Progenitor cell of endocrine pancreas (in vitro differentiated cells): ENCODE results near the gene SMG1. TPM values are rescaled to one million over a fixed set of nuclear protein-coding genes. Genes with fewer than 3 reads are reported as not detected.

ENCODE experiments used
- DNase-seq: peaks from one replicate; pipeline ENCODE4 v3.0.0; 2021; ENCODE audit warnings: low spot score; ENCODE audit not compliant: unreplicated experiment
- H3K27ac Mint-ChIP-seq: 2 replicates; pipeline ENCODE4 v1.8.0; 2021; ENCODE audit warnings: mild to moderate bottlenecking, moderate library complexity, mixed read lengths
- H3K27me3 Mint-ChIP-seq: 2 replicates; pipeline ENCODE4 v1.8.0; 2021; ENCODE audit warnings: mixed read lengths
- H3K36me3 Mint-ChIP-seq: 2 replicates; pipeline ENCODE4 v1.8.0; 2022; ENCODE audit warnings: mixed read lengths; ENCODE audit not compliant: insufficient read depth
- H3K4me1 Mint-ChIP-seq: 2 replicates; pipeline ENCODE4 v1.8.0; 2021; ENCODE audit warnings: low read depth, mixed read lengths
- H3K4me3 Mint-ChIP-seq: 2 replicates; pipeline ENCODE4 v1.8.0; 2021; ENCODE audit warnings: low read depth, mild to moderate bottlenecking, moderate library complexity, mixed read lengths
- H3K9me3 Mint-ChIP-seq: 2 replicates; pipeline ENCODE4 v1.8.0; 2021; ENCODE audit warnings: low read depth, mixed read lengths
- total RNA-seq: library from RNA; stranded (reverse); gene quantifications from 2 replicates; pipeline ENCODE4 v1.2.1, GENCODE V29; 2021
- TF ChIP-seq, protein P1 (sequence below): fragments of 200-600 bp; sonication (generic); IDR thresholded peaks from one replicate; pipeline ENCODE4 v1.5.0; 2021; ENCODE audit warnings: antibody characterized with exemption, mild to moderate bottlenecking; ENCODE audit not compliant: unreplicated experiment

The SMG1 gene
- total RNA-seq, 1 donor from 2014 or later: 113 TPM

DNA sequence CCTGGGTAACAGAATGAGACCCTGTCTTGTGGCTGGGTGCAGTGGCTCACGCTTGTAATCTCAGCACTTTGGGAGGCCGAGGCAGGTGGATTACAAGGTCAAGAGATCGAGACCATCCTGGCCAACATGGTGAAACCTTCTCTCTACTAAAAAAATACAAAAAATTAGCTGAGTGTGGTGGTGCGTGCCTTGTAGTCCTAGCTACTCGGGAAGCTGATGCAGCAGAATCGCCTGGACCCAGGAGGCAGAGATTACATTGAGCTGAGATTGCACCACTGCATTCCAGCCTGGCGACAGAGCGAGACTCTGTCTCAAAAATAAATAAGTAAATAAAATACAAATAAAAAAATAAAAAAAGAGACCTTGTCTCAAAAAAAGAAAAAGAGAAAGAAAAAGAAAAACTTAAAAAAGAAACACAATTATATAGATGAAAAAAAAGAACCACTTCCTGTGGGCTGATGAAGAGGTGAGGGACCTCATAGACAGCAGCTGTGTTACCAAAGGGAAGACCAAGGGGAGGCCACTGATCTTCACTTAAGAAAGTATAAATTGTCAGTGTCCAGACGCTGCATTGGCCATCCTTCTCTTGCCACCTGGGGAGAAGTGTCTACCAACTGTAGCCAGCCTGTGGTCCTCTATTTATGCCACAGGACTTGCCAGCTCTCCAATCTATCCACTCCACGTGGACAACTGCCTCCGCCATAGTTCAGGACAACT lies 24.4 kb upstream of the SMG1 start:
- no peak for DNase-seq
- Mint-ChIP-seq H3K9me3 (no peaks in the 10 kb centered on the region), H3K4me3 (no peak overlapping the region), H3K4me1 (no peaks in the 10 kb centered on the region), H3K36me3 (no peaks in the 10 kb centered on the region), H3K27ac (no peak overlapping the region), H3K27me3 (no peaks in the 10 kb centered on the region)
- TF ChIP-seq, protein P1, sequence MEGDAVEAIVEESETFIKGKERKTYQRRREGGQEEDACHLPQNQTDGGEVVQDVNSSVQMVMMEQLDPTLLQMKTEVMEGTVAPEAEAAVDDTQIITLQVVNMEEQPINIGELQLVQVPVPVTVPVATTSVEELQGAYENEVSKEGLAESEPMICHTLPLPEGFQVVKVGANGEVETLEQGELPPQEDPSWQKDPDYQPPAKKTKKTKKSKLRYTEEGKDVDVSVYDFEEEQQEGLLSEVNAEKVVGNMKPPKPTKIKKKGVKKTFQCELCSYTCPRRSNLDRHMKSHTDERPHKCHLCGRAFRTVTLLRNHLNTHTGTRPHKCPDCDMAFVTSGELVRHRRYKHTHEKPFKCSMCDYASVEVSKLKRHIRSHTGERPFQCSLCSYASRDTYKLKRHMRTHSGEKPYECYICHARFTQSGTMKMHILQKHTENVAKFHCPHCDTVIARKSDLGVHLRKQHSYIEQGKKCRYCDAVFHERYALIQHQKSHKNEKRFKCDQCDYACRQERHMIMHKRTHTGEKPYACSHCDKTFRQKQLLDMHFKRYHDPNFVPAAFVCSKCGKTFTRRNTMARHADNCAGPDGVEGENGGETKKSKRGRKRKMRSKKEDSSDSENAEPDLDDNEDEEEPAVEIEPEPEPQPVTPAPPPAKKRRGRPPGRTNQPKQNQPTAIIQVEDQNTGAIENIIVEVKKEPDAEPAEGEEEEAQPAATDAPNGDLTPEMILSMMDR: no peak

DNA sequence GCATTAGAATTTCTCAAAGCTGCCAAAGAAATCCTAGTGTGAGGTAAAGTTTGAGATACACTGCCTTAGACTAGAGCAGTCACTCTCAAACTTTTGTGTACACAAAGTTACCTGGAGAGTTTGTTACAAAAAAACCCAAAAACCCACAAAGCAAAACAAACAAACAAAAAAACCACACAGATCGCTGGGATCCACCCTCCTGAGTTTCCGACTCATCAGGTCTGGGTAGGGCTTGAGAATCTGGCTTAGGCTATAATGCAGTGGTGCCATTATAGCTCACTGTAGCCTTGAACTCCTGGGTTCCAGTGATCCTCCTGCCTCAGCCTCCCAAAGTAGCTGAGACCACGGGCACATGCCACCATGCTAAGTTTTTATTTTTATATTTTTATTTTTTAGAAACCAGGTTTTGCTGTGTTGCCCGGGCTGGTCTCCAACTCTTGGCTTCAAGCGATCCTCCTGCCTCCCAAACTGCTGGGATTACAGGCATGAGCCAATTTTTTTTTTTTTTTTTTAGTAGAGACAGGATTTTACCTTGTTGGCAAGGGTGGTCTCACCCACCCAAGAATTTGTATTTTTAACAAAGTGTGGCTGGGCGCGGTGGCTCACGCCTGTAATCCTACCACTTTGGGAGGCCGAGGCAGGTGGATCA lies 22.3 kb upstream of the SMG1 start:
- Mint-ChIP-seq H3K4me3 (no peak overlapping the region), H3K36me3 (no peaks in the 10 kb centered on the region), H3K9me3 (no peaks in the 10 kb centered on the region), H3K4me1 (no peaks in the 10 kb centered on the region), H3K27ac (no peak overlapping the region), H3K27me3 (no peaks in the 10 kb centered on the region)
- TF ChIP-seq, protein P1: no peak
- DNase-seq: no peak

DNA sequence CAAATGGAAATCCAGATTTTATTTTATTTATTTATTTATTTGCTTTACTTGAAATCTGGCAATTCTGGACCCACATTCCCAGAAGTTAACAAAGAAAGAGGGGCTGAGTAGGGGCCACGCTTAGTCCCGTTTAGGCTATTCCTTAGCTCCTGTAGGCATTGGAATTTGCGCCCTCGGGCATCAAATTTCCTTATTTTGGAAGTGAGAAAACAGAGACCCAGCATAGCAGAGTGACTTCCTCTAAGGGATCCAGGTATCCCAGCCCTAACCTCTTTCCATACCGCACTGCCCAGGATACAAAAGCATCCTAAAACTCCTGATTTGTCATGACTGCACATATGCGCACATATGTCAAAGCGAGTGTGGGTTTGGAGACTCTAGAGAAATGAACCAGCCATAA lies 19.0 kb upstream of the SMG1 start:
- Mint-ChIP-seq H3K4me1 (no peaks in the 10 kb centered on the region), H3K36me3 (no peaks in the 10 kb centered on the region), H3K27ac (no peak overlapping the region), H3K27me3 (no peaks in the 10 kb centered on the region), H3K4me3 (no peak overlapping the region), H3K9me3 (no peaks in the 10 kb centered on the region)
- DNase-seq: no peak
- TF ChIP-seq, protein P1: no peak

DNA sequence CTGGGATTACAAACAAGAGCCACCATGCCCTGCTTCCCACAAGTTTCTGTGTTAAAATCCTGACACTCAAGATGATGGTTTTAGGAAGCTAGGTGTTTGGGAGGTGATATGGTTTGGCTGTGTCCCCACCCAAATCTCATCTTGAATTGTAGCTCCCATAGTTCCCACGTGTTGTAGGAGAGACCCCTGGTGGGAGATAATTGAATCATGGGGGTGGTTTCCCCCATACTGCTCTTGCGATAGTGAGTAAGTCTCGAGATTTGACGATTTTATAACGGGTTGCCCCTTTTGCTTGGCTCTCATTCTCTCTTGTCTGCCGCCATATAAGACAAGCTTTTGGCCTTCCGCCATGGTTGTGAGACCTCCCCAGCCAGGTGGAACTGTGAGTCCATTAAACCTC lies 17.2 kb upstream of the SMG1 start:
- Mint-ChIP-seq H3K36me3 (no peaks in the 10 kb centered on the region), H3K27me3 (no peaks in the 10 kb centered on the region)

DNA sequence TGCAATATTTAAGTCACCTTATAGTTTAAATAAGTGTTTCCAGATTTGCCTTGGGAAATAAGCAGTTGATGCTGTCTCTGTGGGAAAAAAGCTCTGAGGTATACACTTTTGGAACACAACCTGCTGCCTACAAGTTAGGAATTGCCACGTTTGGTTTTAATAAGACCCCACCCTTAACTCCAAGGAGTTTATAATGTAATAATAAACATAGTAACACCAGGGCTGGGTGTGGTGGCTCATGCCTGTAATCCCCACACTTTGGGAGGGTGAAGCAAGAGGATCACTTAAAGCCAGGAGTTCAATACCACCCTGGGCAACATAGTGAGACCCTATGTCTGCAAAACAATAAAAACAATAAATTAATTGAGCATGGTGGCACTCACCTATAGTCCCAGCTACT lies 15.9 kb upstream of the SMG1 start:
- no peak for DNase-seq
- H3K4me1 Mint-ChIP-seq: no peaks in the 10 kb centered on the region
- no peaks in the 10 kb centered on the region for H3K27me3 Mint-ChIP-seq
- H3K27ac Mint-ChIP-seq: no peak overlapping the region
- TF ChIP-seq, protein P1: no peak
- H3K9me3 Mint-ChIP-seq: no peaks in the 10 kb centered on the region
- no peak overlapping the region for H3K4me3 Mint-ChIP-seq
- no peaks in the 10 kb centered on the region for H3K36me3 Mint-ChIP-seq

More for the DNA sequence above, 17.2 kb upstream of the SMG1 start:
- TF ChIP-seq, protein P1: no peak
- H3K4me3 Mint-ChIP-seq: no peak overlapping the region
- no peak for DNase-seq
- H3K9me3 Mint-ChIP-seq: no peaks in the 10 kb centered on the region
- no peaks in the 10 kb centered on the region for H3K4me1 Mint-ChIP-seq
- H3K27ac Mint-ChIP-seq: no peak overlapping the region
